K562 (cell line): ENCODE measurements around the gene FAM110D. TPM values are rescaled to one million over a fixed set of nuclear protein-coding genes. Genes with fewer than 3 reads are reported as not detected.

Source experiments
- ELF2 ChIP-seq: fragments of 250-450 bp; sonication (Bioruptor Pico); IDR thresholded peaks from 2 replicates; pipeline ENCODE4 v1.5.0; 2021; ENCODE audit warnings: mild to moderate bottlenecking
- ETV5 ChIP-seq: sonication (generic); formaldehyde crosslinking; IDR thresholded peaks from 2 replicates; pipeline ENCODE4 v1.4.0; 2020; ENCODE audit warnings: low read depth, mild to moderate bottlenecking, missing genetic modification reagents
- FOXJ3 ChIP-seq: sonication (generic); formaldehyde crosslinking; IDR thresholded peaks from 2 replicates; pipeline ENCODE4 v1.4.0; 2020; ENCODE audit warnings: mild to moderate bottlenecking, missing genetic modification reagents
- NFRKB ChIP-seq: fragments of 450-650 bp; IDR thresholded peaks from 2 replicates; pipeline ENCODE4 v1.6.1; 2016; ENCODE audit warnings: low read depth
- NR2C2 ChIP-seq, 2 experiments: fragments of 200-800 bp in 1 of 2; sonication (Bioruptor generic) in 1 of 2; sonication (generic) in 1 of 2; formaldehyde crosslinking in 1 of 2; IDR thresholded peaks; 2 replicates each; pipeline versions ENCODE4 v1.6.1 to v1.8.0; 2016 to 2022; ENCODE audit warnings: mild to moderate bottlenecking in 1 of 2, missing compliant biosample characterization in 1 of 2, missing genetic modification characterization in 1 of 2, missing genetic modification reagents in 1 of 2
- RFX7 ChIP-seq: fragments of 250-450 bp; sonication (Bioruptor Pico); IDR thresholded peaks from 2 replicates; pipeline ENCODE4 v1.5.1; 2021; ENCODE audit warnings: mild to moderate bottlenecking
- TAF7 ChIP-seq: fragments of 450-650 bp; IDR thresholded peaks from 2 replicates; pipeline ENCODE4 v1.6.1; 2016; ENCODE audit warnings: missing genetic modification characterization, missing compliant biosample characterization
- TGIF2 ChIP-seq: sonication (generic); formaldehyde crosslinking; IDR thresholded peaks from 2 replicates; pipeline ENCODE4 v1.8.1; 2022; ENCODE audit warnings: mild to moderate bottlenecking, missing genetic modification reagents, moderate library complexity
- YY1 ChIP-seq, 3 experiments: IDR thresholded peaks; 2 replicates each; pipeline ENCODE4 v1.6.1; 2011; ENCODE audit warnings: low read length in 2 of 3, mild to moderate bottlenecking in 2 of 3, moderate library complexity in 2 of 3, borderline replicate concordance in 1 of 3, control low read depth in 1 of 3, low read depth in 1 of 3; ENCODE audit not compliant: insufficient read depth in 3 of 3, insufficient replicate concordance in 2 of 3, control insufficient read depth in 1 of 3, insufficient read length in 1 of 3; ENCODE audit errors: extremely low read depth in 1 of 3
- ZKSCAN8 ChIP-seq: fragments of 200-800 bp; sonication (Bioruptor generic); IDR thresholded peaks from 2 replicates; pipeline ENCODE4 v1.6.1; 2016; ENCODE audit warnings: missing genetic modification characterization, missing compliant biosample characterization
- ZNF785 ChIP-seq: fragments of 250-450 bp; sonication (Bioruptor Pico); IDR thresholded peaks from 2 replicates; pipeline ENCODE4 v1.4.0; 2020; ENCODE audit warnings: mild to moderate bottlenecking
- polyA plus RNA-seq, 8 experiments: library from polyadenylated mRNA; depleted of rRNA in 4 of 8; stranded (reverse) in 5 of 8; unstranded in 3 of 8; fragments of >200 nt; fragmentation: Nextera tagmentation in 2 of 8; fragmentation: Illumina TruSeq in 1 of 8; extraction: Ambion mirVana in 2 of 8; extraction: Trizol in 1 of 8; gene quantifications; 2 replicates each; pipeline versions ENCODE4 v1.2.1 to v1.2.3, GENCODE V29; 2011 to 2014; ENCODE audit warnings: inconsistent platforms in 1 of 8, missing spikeins in 1 of 8
- total RNA-seq, 7 experiments: library from RNA; depleted of rRNA in 6 of 7; stranded (reverse); fragments of >200 nt in 6 of 7; fragmentation: Illumina TruSeq in 2 of 7; extraction: Trizol in 2 of 7; gene quantifications; 2 replicates each; pipeline versions ENCODE4 v1.2.1 to v1.2.3, GENCODE V29; 2011 to 2021; ENCODE audit warnings: low replicate concordance in 1 of 7
- TF ChIP-seq, protein P1 (sequence below): sonication (generic); formaldehyde crosslinking; IDR thresholded peaks from 2 replicates; pipeline ENCODE4 v1.8.0; 2022; ENCODE audit warnings: mild to moderate bottlenecking, missing genetic modification reagents
- TF ChIP-seq, protein P2 (sequence below): fragments of 450-650 bp; formaldehyde crosslinking; IDR thresholded peaks from 2 replicates; pipeline ENCODE4 v1.4.0; 2020; ENCODE audit warnings: mild to moderate bottlenecking, moderate library complexity
- TF ChIP-seq, protein P3 (sequence below): sonication (generic); formaldehyde crosslinking; IDR thresholded peaks from 2 replicates; pipeline ENCODE4 v1.8.0; 2023; ENCODE audit warnings: mild to moderate bottlenecking, missing genetic modification reagents
- TF ChIP-seq, protein P4 (sequence below): fragments of 250-450 bp; sonication (Bioruptor Pico); IDR thresholded peaks from 2 replicates; pipeline ENCODE4 v1.6.1; 2021; ENCODE audit warnings: mild to moderate bottlenecking

The FAM110D gene
- total and polyA plus RNA-seq, 9 of the 15 experiments (the other 6 are each of a cell fraction or from before 2014, with no cell fraction given), result 0.04 to 1.1 (median 0.33) TPM

DNA sequence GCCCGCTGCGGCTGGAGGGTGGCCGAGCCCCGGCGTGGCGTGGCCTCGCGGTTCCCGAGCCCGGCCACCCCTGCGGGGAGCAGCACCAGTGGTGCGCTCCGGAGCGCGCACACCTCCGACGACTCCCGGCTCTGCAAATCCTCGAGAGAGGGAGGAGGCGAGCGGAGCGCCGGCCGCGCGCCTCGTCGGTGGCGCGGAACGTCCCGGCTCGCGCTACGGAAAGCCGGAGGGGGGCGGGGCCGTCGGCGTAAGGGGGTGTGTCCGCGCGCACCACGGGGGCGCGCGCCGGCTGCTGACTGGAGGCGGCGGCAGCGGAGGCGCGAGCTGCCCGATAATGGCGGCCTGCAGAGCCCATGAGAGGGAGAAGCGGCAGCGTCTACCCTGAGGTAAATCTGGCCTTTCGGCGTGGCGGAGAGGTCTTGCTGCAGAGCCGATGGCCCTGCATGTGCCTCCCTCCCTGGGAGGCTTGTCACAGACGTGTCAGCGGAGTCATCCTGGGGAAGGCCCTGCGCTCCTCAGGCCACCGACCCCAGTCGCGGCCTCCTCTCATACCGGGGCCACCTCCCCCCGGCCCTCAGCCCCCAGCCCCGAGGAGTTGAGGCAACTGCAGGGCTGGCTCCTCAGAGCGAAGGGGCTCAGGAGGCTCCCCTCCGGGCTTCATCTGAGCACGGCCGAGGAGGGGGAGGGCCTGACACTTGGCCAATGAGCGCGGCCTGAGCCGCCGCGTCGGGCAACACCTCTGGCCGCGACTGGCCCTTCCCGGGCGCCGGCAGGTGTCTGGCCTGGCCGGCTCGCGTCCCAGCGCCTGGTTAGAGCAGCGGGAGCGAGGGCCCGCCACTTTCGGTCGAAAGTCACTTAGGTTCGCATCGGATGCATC, 47.1 kb upstream of the FAM110D start, which contains the start of gene PDIK1L (continued):
- TF ChIP-seq NR2C2 (CRISPR knock-in tag; IDR thresholded peaks at IDR 0.05) (no peak), NR2C2 (tag; IDR thresholded peaks at IDR 0.05) (peak; percentile 53; the same call in 1 of the 2 replicates), TGIF2 (peak; percentile 80), YY1 (IDR thresholded peaks at IDR 0.05; ENCODE audit: borderline replicate concordance in 1 of 3, control insufficient read depth in 1 of 3, extremely low read depth in 1 of 3, insufficient read depth in 3 of 3, insufficient read length in 1 of 3, insufficient replicate concordance in 2 of 3, low read depth in 1 of 3, low read length in 2 of 3) (peak; percentile 87 to 98 (median 96)), NFRKB (peak; percentile 89; the same call in 1 of the 2 replicates), FOXJ3 (no peak), TAF7 (tag) (peak; percentile 69; the same call in 1 of the 2 replicates), ELF2 (CRISPR knock-in tag) (no peak), ZNF785 (CRISPR knock-in tag) (no peak), ETV5 (CRISPR knock-in tag) (0 out of 2 replicates have a peak, but pooled peaks have one; percentile 4), ZKSCAN8 (CRISPR knock-in tag) (0 out of 2 replicates have a peak, but pooled peaks have one; percentile 19), RFX7 (CRISPR knock-in tag) (0 out of 2 replicates have a peak, but pooled peaks have one; percentile 17)
- TF ChIP-seq, protein P1, sequence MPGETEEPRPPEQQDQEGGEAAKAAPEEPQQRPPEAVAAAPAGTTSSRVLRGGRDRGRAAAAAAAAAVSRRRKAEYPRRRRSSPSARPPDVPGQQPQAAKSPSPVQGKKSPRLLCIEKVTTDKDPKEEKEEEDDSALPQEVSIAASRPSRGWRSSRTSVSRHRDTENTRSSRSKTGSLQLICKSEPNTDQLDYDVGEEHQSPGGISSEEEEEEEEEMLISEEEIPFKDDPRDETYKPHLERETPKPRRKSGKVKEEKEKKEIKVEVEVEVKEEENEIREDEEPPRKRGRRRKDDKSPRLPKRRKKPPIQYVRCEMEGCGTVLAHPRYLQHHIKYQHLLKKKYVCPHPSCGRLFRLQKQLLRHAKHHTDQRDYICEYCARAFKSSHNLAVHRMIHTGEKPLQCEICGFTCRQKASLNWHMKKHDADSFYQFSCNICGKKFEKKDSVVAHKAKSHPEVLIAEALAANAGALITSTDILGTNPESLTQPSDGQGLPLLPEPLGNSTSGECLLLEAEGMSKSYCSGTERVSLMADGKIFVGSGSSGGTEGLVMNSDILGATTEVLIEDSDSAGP, result no peak
- TF ChIP-seq, protein P2, sequence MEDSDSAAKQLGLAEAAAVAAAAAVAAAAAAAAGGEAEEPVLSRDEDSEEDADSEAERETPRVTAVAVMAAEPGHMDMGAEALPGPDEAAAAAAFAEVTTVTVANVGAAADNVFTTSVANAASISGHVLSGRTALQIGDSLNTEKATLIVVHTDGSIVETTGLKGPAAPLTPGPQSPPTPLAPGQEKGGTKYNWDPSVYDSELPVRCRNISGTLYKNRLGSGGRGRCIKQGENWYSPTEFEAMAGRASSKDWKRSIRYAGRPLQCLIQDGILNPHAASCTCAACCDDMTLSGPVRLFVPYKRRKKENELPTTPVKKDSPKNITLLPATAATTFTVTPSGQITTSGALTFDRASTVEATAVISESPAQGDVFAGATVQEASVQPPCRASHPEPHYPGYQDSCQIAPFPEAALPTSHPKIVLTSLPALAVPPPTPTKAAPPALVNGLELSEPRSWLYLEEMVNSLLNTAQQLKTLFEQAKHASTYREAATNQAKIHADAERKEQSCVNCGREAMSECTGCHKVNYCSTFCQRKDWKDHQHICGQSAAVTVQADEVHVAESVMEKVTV, result 0 out of 2 replicates have a peak, but pooled peaks have one; percentile 24
- TF ChIP-seq, protein P3, sequence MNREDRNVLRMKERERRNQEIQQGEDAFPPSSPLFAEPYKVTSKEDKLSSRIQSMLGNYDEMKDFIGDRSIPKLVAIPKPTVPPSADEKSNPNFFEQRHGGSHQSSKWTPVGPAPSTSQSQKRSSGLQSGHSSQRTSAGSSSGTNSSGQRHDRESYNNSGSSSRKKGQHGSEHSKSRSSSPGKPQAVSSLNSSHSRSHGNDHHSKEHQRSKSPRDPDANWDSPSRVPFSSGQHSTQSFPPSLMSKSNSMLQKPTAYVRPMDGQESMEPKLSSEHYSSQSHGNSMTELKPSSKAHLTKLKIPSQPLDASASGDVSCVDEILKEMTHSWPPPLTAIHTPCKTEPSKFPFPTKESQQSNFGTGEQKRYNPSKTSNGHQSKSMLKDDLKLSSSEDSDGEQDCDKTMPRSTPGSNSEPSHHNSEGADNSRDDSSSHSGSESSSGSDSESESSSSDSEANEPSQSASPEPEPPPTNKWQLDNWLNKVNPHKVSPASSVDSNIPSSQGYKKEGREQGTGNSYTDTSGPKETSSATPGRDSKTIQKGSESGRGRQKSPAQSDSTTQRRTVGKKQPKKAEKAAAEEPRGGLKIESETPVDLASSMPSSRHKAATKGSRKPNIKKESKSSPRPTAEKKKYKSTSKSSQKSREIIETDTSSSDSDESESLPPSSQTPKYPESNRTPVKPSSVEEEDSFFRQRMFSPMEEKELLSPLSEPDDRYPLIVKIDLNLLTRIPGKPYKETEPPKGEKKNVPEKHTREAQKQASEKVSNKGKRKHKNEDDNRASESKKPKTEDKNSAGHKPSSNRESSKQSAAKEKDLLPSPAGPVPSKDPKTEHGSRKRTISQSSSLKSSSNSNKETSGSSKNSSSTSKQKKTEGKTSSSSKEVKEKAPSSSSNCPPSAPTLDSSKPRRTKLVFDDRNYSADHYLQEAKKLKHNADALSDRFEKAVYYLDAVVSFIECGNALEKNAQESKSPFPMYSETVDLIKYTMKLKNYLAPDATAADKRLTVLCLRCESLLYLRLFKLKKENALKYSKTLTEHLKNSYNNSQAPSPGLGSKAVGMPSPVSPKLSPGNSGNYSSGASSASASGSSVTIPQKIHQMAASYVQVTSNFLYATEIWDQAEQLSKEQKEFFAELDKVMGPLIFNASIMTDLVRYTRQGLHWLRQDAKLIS (CRISPR knock-in tag), result peak; percentile 53
- TF ChIP-seq, protein P4, sequence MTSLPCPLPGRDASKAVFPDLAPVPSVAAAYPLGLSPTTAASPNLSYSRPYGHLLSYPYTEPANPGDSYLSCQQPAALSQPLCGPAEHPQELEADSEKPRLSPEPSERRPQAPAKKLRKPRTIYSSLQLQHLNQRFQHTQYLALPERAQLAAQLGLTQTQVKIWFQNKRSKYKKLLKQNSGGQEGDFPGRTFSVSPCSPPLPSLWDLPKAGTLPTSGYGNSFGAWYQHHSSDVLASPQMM (CRISPR knock-in tag), result no peak
